Liver (tissue), 3 donors: ENCODE results near the gene KCNJ14.

ENCODE experiments used
- HNF4G ChIP-seq: IDR thresholded peaks from 2 replicates; pipeline ENCODE4 v1.6.1; 2016; ENCODE audit warnings: antibody characterized with exemption
- RAD21 ChIP-seq, 2 donors: IDR thresholded peaks; 2 replicates each; pipeline ENCODE4 v1.6.1; 2016; ENCODE audit warnings: antibody characterized with exemption in 2 of 2, mild to moderate bottlenecking in 2 of 2
- RXRA ChIP-seq, 2 donors: IDR thresholded peaks; 2 replicates each; pipeline ENCODE4 v1.6.1; 2017 to 2018; ENCODE audit warnings: antibody characterized with exemption in 2 of 2, mild to moderate bottlenecking in 1 of 2
- SP1 ChIP-seq: IDR thresholded peaks from 2 replicates; pipeline ENCODE4 v1.6.1; 2018; ENCODE audit warnings: antibody characterized with exemption, mild to moderate bottlenecking
- TAF1 ChIP-seq: conservative IDR thresholded peaks from 2 replicates; pipeline ENCODE4 v1.6.1; 2016; ENCODE audit warnings: antibody characterized with exemption, mild to moderate bottlenecking
- YY1 ChIP-seq: IDR thresholded peaks from 2 replicates; pipeline ENCODE4 v1.6.1; 2016; ENCODE audit warnings: antibody characterized with exemption, mild to moderate bottlenecking
- TF ChIP-seq, protein P1 (sequence below): fragments of 150-350 bp; IDR thresholded peaks from 2 replicates; pipeline ENCODE4 v1.5.1; 2017; ENCODE audit warnings: improper control_type of control experiment, low read depth, low read length; ENCODE audit not compliant: missing input control
- TF ChIP-seq, protein P2 (sequence below): IDR thresholded peaks from 2 replicates; pipeline ENCODE4 v1.6.1; 2016; ENCODE audit warnings: antibody characterized with exemption
- TF ChIP-seq, protein P3 (sequence below): IDR thresholded peaks from 2 replicates; pipeline ENCODE4 v1.6.1; 2016; ENCODE audit warnings: antibody characterized with exemption, mild to moderate bottlenecking
- TF ChIP-seq, protein P4 (sequence below): IDR thresholded peaks from 2 replicates; pipeline ENCODE4 v1.6.1; 2016; ENCODE audit warnings: antibody characterized with exemption
- donor health status: healthy.
- donor health status: healthy.

DNA sequence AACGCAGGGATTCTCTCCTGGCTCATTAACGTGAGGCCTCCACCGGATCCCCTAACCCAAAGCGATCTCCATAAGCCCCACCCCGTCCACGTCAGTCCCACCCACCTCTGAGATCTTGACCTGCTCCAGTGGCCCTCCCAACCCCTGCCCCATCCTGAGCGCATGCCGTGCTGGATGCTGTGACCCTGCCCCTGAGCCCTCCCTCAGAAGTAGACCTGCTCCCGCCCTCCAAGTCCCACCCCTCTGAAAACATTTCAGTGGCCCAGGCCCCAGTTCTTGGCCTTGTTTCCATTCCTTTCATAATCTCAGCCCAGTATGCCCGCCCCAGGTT is 36.4 kb downstream of the KCNJ14 start:
- TF ChIP-seq, protein P1, sequence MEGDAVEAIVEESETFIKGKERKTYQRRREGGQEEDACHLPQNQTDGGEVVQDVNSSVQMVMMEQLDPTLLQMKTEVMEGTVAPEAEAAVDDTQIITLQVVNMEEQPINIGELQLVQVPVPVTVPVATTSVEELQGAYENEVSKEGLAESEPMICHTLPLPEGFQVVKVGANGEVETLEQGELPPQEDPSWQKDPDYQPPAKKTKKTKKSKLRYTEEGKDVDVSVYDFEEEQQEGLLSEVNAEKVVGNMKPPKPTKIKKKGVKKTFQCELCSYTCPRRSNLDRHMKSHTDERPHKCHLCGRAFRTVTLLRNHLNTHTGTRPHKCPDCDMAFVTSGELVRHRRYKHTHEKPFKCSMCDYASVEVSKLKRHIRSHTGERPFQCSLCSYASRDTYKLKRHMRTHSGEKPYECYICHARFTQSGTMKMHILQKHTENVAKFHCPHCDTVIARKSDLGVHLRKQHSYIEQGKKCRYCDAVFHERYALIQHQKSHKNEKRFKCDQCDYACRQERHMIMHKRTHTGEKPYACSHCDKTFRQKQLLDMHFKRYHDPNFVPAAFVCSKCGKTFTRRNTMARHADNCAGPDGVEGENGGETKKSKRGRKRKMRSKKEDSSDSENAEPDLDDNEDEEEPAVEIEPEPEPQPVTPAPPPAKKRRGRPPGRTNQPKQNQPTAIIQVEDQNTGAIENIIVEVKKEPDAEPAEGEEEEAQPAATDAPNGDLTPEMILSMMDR: no peak
- TF ChIP-seq TAF1 (no peak), YY1 (no peak), RAD21 (IDR thresholded peaks at IDR 0.05) (no peak), RXRA (IDR thresholded peaks at IDR 0.05) (no peak), SP1 (no peak), HNF4G (no peak)
- TF ChIP-seq, protein P2, sequence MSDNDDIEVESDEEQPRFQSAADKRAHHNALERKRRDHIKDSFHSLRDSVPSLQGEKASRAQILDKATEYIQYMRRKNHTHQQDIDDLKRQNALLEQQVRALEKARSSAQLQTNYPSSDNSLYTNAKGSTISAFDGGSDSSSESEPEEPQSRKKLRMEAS: no peak
- TF ChIP-seq, protein P3, sequence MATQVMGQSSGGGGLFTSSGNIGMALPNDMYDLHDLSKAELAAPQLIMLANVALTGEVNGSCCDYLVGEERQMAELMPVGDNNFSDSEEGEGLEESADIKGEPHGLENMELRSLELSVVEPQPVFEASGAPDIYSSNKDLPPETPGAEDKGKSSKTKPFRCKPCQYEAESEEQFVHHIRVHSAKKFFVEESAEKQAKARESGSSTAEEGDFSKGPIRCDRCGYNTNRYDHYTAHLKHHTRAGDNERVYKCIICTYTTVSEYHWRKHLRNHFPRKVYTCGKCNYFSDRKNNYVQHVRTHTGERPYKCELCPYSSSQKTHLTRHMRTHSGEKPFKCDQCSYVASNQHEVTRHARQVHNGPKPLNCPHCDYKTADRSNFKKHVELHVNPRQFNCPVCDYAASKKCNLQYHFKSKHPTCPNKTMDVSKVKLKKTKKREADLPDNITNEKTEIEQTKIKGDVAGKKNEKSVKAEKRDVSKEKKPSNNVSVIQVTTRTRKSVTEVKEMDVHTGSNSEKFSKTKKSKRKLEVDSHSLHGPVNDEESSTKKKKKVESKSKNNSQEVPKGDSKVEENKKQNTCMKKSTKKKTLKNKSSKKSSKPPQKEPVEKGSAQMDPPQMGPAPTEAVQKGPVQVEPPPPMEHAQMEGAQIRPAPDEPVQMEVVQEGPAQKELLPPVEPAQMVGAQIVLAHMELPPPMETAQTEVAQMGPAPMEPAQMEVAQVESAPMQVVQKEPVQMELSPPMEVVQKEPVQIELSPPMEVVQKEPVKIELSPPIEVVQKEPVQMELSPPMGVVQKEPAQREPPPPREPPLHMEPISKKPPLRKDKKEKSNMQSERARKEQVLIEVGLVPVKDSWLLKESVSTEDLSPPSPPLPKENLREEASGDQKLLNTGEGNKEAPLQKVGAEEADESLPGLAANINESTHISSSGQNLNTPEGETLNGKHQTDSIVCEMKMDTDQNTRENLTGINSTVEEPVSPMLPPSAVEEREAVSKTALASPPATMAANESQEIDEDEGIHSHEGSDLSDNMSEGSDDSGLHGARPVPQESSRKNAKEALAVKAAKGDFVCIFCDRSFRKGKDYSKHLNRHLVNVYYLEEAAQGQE: no peak
- TF ChIP-seq, protein P4, sequence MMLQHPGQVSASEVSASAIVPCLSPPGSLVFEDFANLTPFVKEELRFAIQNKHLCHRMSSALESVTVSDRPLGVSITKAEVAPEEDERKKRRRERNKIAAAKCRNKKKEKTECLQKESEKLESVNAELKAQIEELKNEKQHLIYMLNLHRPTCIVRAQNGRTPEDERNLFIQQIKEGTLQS: no peak
